K562 (cell line): ENCODE results near the gene MAD1L1. TPM values are rescaled to one million over a fixed set of nuclear protein-coding genes. Genes with fewer than 3 reads are reported as not detected.

ENCODE experiments used
- ATAC-seq: fragments of 200-7000 bp; cut with Tn5 transposase; 3 replicates; pipeline ENCODE4 v1.9.1; 2020; ENCODE audit warnings: moderate library complexity
- BruUV-seq: library from RNA; stranded (reverse); fragments of 400-500 nt; replicated peaks from 2 replicates; lab custom pipeline; 2021; lab: Mats Ljungman, UMichigan
- CTCF ChIA-PET: fragments of 300-600 bp; formaldehyde crosslinking; extraction: SDS; loops from one replicate; lab custom pipeline; 2021; ENCODE audit warnings: low intra/inter-chr PET ratio; lab: Yijun Ruan, JAX
- POLR2A ChIA-PET: fragments of 300-600, 350-650 bp; sonication (Branson Sonifier 250); formaldehyde crosslinking; extraction: SDS; loops from one replicate; lab custom pipeline; 2021; ENCODE audit warnings: antibody characterized with exemption, inconsistent platforms; lab: Yijun Ruan, JAX
- DNase-seq, 4 experiments: peaks; one replicate each; pipeline versions ENCODE4 v3.0.0 to v3.0.0-alpha.2; 2011 to 2018; ENCODE audit warnings: low spot score in 3 of 4, mixed read lengths in 3 of 4; ENCODE audit errors: extremely low read depth in 1 of 4
- FAIRE-seq: peaks from 2 replicates; lab custom pipeline; 2011; peaks lifted over from hg19 to GRCh38; lab: Jason Lieb, UNC
- H2AFZ ChIP-seq: 2 replicates; pipeline ENCODE4 v1.6.0; 2011; ENCODE audit warnings: low read depth, low read length, control low read depth, inconsistent platforms
- H3K27ac ChIP-seq: fragments of 200-600 bp; 3 replicates; pipeline ENCODE4 v1.8.0; 2011; ENCODE audit warnings: low read depth, mild to moderate bottlenecking, control low read depth, inconsistent platforms, low read length, moderate library complexity, mixed read lengths; ENCODE audit errors: extremely low read depth
- H3K27me3 ChIP-seq, 2 experiments: fragments of 300-600 bp in 1 of 2; 2 replicates in 1 of 2; 3 replicates in 1 of 2; pipeline versions ENCODE4 v1.6.0 to v1.8.0; 2011; ENCODE audit warnings: inconsistent platforms in 2 of 2, low read length in 2 of 2, mild to moderate bottlenecking in 1 of 2, mixed read lengths in 1 of 2, moderate library complexity in 1 of 2; ENCODE audit not compliant: control insufficient read depth in 2 of 2, insufficient read depth in 2 of 2
- H3K36me3 ChIP-seq: fragments of 300-600 bp; 3 replicates; pipeline ENCODE4 v1.8.0; 2011; ENCODE audit warnings: mild to moderate bottlenecking, low read length, inconsistent platforms; ENCODE audit not compliant: control insufficient read depth, insufficient read depth
- H3K4me1 ChIP-seq, 2 experiments: fragments of 200-600 bp in 1 of 2; replicated peaks in 1 of 2; 2 replicates in 1 of 2; 3 replicates in 1 of 2; pipeline versions ENCODE4 v1.5.1 to v1.8.0; 2011; ENCODE audit warnings: inconsistent platforms in 2 of 2, low read length in 2 of 2, mild to moderate bottlenecking in 1 of 2, mixed read lengths in 1 of 2, moderate library complexity in 1 of 2; ENCODE audit not compliant: control insufficient read depth in 2 of 2, insufficient read depth in 2 of 2
- H3K4me2 ChIP-seq: 2 replicates; pipeline ENCODE4 v1.6.1; 2011; ENCODE audit warnings: low read length, control low read depth, inconsistent platforms, mixed read lengths; ENCODE audit not compliant: insufficient read depth
- H3K4me3 ChIP-seq: fragments of 200-600 bp; sonication (generic), shearing (Covaris generic); 2 replicates; pipeline ENCODE4 v1.5.1; 2016; ENCODE audit warnings: control low read depth, inconsistent platforms
- H3K79me2 ChIP-seq: fragments of 200-600 bp; 3 replicates; pipeline ENCODE4 v1.8.0; 2011; ENCODE audit warnings: low read length, inconsistent platforms; ENCODE audit not compliant: control insufficient read depth, insufficient read depth
- H3K9ac ChIP-seq, 2 experiments: 2 replicates each; pipeline versions ENCODE4 v1.6.0 to v1.6.1; 2011; ENCODE audit warnings: low read depth in 2 of 2, low read length in 2 of 2, control low read depth in 1 of 2, inconsistent platforms in 1 of 2, mild to moderate bottlenecking in 1 of 2, mixed read lengths in 1 of 2; ENCODE audit not compliant: insufficient read depth in 1 of 2
- H3K9me1 ChIP-seq: one replicate; pipeline ENCODE4 v1.6.0; 2011; ENCODE audit warnings: inconsistent platforms, mild to moderate bottlenecking, low read length, moderate library complexity; ENCODE audit not compliant: control insufficient read depth, insufficient read depth
- H3K9me3 ChIP-seq: replicated peaks from 2 replicates; pipeline ENCODE4 v1.5.1; 2011; ENCODE audit warnings: low read depth, low read length, inconsistent platforms; ENCODE audit not compliant: control insufficient read depth, insufficient read depth
- H4K20me1 ChIP-seq: replicated peaks from 2 replicates; pipeline ENCODE4 v1.6.1; 2011; ENCODE audit warnings: low read length, inconsistent platforms, mixed read lengths; ENCODE audit not compliant: control insufficient read depth, insufficient read depth
- ATF7 ChIP-seq: fragments of 450-650 bp; IDR thresholded peaks from 2 replicates; pipeline ENCODE4 v1.7.1; 2014; ENCODE audit warnings: mild to moderate bottlenecking, moderate library complexity
- BRF2 ChIP-seq: IDR thresholded peaks from 3 replicates; pipeline ENCODE4 v1.6.1; 2011; ENCODE audit warnings: borderline replicate concordance, mild to moderate bottlenecking; ENCODE audit not compliant: insufficient read length, insufficient read depth
- CEBPG ChIP-seq, 3 experiments: fragments of 200-800 bp in 1 of 3; sonication (Bioruptor generic) in 1 of 3; sonication (generic) in 1 of 3; formaldehyde crosslinking in 1 of 3; IDR thresholded peaks in 2 of 3; conservative IDR thresholded peaks in 1 of 3; 2 replicates each; pipeline versions ENCODE4 v1.6.1 to v1.8.0; 2016 to 2022; ENCODE audit warnings: missing compliant biosample characterization in 2 of 3, missing genetic modification characterization in 2 of 3, mild to moderate bottlenecking in 1 of 3, missing genetic modification reagents in 1 of 3
- ELF1 ChIP-seq: fragments of 200-800 bp; sonication (Bioruptor generic); IDR thresholded peaks from 2 replicates; pipeline ENCODE4 v1.6.1; 2016; ENCODE audit warnings: missing genetic modification characterization, missing compliant biosample characterization
- ELF2 ChIP-seq: fragments of 250-450 bp; sonication (Bioruptor Pico); IDR thresholded peaks from 2 replicates; pipeline ENCODE4 v1.5.0; 2021; ENCODE audit warnings: mild to moderate bottlenecking
- HDGF ChIP-seq: fragments of 450-650 bp; IDR thresholded peaks from 2 replicates; pipeline ENCODE4 v1.6.1; 2016
- HMGXB4 ChIP-seq: sonication (generic); formaldehyde crosslinking; IDR thresholded peaks from 2 replicates; pipeline ENCODE4 v1.8.1; 2023; ENCODE audit warnings: mild to moderate bottlenecking, missing genetic modification reagents
- ILF3 ChIP-seq: fragments of 450-650 bp; IDR thresholded peaks from 2 replicates; pipeline ENCODE4 v1.6.1; 2018; ENCODE audit warnings: antibody characterized with exemption, mild to moderate bottlenecking, moderate library complexity, borderline replicate concordance
- KLF6 ChIP-seq: fragments of 250-450 bp; sonication (Bioruptor Pico); IDR thresholded peaks from 2 replicates; pipeline ENCODE4 v1.4.0; 2020; ENCODE audit warnings: mild to moderate bottlenecking, moderate library complexity, borderline replicate concordance
- MXI1 ChIP-seq: IDR thresholded peaks from 2 replicates; pipeline ENCODE4 v1.6.1; 2011; ENCODE audit warnings: low read depth, mild to moderate bottlenecking, improper control_type of control experiment, low read length
- RFX1 ChIP-seq: fragments of 450-650 bp; IDR thresholded peaks from 2 replicates; pipeline ENCODE4 v1.6.1; 2016; ENCODE audit warnings: mild to moderate bottlenecking, moderate library complexity
- RNF2 ChIP-seq: sonication (generic); IDR thresholded peaks from 2 replicates; pipeline ENCODE4 v1.6.1; 2016
- SAP30 ChIP-seq: fragments of 200-600 bp; sonication (generic); IDR thresholded peaks from 2 replicates; pipeline ENCODE4 v1.6.1; 2012; ENCODE audit warnings: borderline replicate concordance, low read depth, mild to moderate bottlenecking, moderate library complexity, low read length, control low read depth, inconsistent platforms; ENCODE audit not compliant: insufficient read depth, poor library complexity, severe bottlenecking
- SMARCA5 ChIP-seq: fragments of 450-650 bp; IDR thresholded peaks from 2 replicates; pipeline ENCODE4 v1.6.1; 2016
- TGIF2 ChIP-seq: sonication (generic); formaldehyde crosslinking; IDR thresholded peaks from 2 replicates; pipeline ENCODE4 v1.8.1; 2022; ENCODE audit warnings: mild to moderate bottlenecking, missing genetic modification reagents, moderate library complexity
- WHSC1 ChIP-seq: IDR thresholded peaks from one replicate; pipeline ENCODE4 v1.6.1; 2012; ENCODE audit warnings: low read length, control low read depth, inconsistent platforms
- ZNF212 ChIP-seq: fragments of 450-650 bp; formaldehyde crosslinking; IDR thresholded peaks from 2 replicates; pipeline ENCODE4 v1.4.0; 2020; ENCODE audit warnings: mild to moderate bottlenecking
- ZNF507 ChIP-seq: conservative IDR thresholded peaks from 2 replicates; pipeline ENCODE4 v1.6.1; 2017; ENCODE audit warnings: missing genetic modification characterization, missing compliant biosample characterization
- WGBS: fragments of 100-300 bp; shearing (Covaris generic); methylation state at CpG from one replicate; pipeline ENCODE4 v1.1.6; 2016; ENCODE audit warnings: low coverage, mixed read lengths; ENCODE audit not compliant: insufficient coverage; ENCODE audit errors: missing lambda C conversion rate; 5-methylcytosine and 5-hydroxymethylcytosine counted together
- in situ Hi-C: fragments of 300-500 bp; cut with MboI; formaldehyde crosslinking; loops from 4 replicates; pipeline ENCODE4 v1.15.0; 2018; ENCODE audit warnings: inconsistent platforms, mixed read lengths
- intact Hi-C: fragments of 100-400 bp; cut with micrococcal nuclease; formaldehyde crosslinking; loops from 2 replicates; pipeline ENCODE4 v1.14.2; 2022
- polyA plus RNA-seq, 8 experiments: library from polyadenylated mRNA; depleted of rRNA in 4 of 8; stranded (reverse) in 5 of 8; unstranded in 3 of 8; fragments of >200 nt; fragmentation: Nextera tagmentation in 2 of 8; fragmentation: Illumina TruSeq in 1 of 8; extraction: Ambion mirVana in 2 of 8; extraction: Trizol in 1 of 8; gene quantifications; 2 replicates each; pipeline versions ENCODE4 v1.2.1 to v1.2.3, GENCODE V29; 2011 to 2014; ENCODE audit warnings: inconsistent platforms in 1 of 8, missing spikeins in 1 of 8
- total RNA-seq, 7 experiments: library from RNA; depleted of rRNA in 6 of 7; stranded (reverse); fragments of >200 nt in 6 of 7; fragmentation: Illumina TruSeq in 2 of 7; extraction: Trizol in 2 of 7; gene quantifications; 2 replicates each; pipeline versions ENCODE4 v1.2.1 to v1.2.3, GENCODE V29; 2011 to 2021; ENCODE audit warnings: low replicate concordance in 1 of 7

MAD1L1 gene
- total and polyA plus RNA-seq, 9 of the 15 experiments (the other 6 are each of a cell fraction or from before 2014, with no cell fraction given): 1.7 to 89.7 (median 18.0) TPM

GRCh38 chr7:1866601-1867000, 366.1 kb downstream of the MAD1L1 start (continued):
- TF ChIP-seq ELF1 (tag) (no peak), MXI1 (no peak), TGIF2 (CRISPR knock-in tag) (no peak), BRF2 (no peak), SAP30 (no peak), ATF7 (no peak), ILF3 (no peak), ELF2 (CRISPR knock-in tag) (no peak)

GRCh38 chr7:1865571-1866255, 367.0 kb downstream of the MAD1L1 start:
- intact Hi-C loops (no loop called here), in situ Hi-C loops (no loop called here)
- Histone ChIP-seq H3K36me3 (no peaks in the 10 kb centered on the region), H3K27me3 (no peaks in the 10 kb centered on the region), H3K4me2 (no peak overlapping the region), H3K9ac (no peak overlapping the region; a peak in 1 of 4 replicates), H3K4me1 (peaks cover 3 to 88% of the 10 kb centered on the region in 2 experiments; a peak in 4 of 5 replicates), H3K79me2 (no peaks in the 10 kb centered on the region), H3K27ac (no peak overlapping the region), H3K9me3 (no peaks in the 10 kb centered on the region), H4K20me1 (no peaks in the 10 kb centered on the region), H2AFZ (no peak overlapping the region), H3K4me3 (no peak overlapping the region), H3K9me1 (no peaks in the 10 kb centered on the region)
- no TSS peak for BruUV-seq
- WGBS: 84% methylated on average over 13 of the region's 19 CpGs
- DNase-seq: no peak
- no peak for FAIRE-seq
- TF ChIP-seq CEBPG (CRISPR knock-in tag; IDR thresholded peaks at IDR 0.05) (no peak), CEBPG (tag; conservative IDR thresholded peaks at IDR 0.05 in 1 of 2, IDR thresholded peaks at IDR 0.05 in 1 of 2) (no peak), KLF6 (CRISPR knock-in tag) (no peak), ZNF507 (tag) (no peak), WHSC1 (no peak), HMGXB4 (no peak), ZNF212 (CRISPR knock-in tag) (no peak), HDGF (no peak), SMARCA5 (no peak), RFX1 (no peak), RNF2 (no peak)
- ChIA-PET POLR2A (interaction anchor here (0.6 to 3.1 kb wide), 2 partner anchors 11 kb away, joined by 3 to 8 read pairs; no protein-coding TSS in a partner anchor), CTCF (no interaction called here)
- ATAC-seq: no peak
